ENCODE data around the gene GALNT17.
"Not testable (repeated sequence)": the region's sequence is repeated elsewhere in the genome, so short reads cannot be mapped to it uniquely, and the experiment has no call there.

The GALNT17 gene

DNA sequence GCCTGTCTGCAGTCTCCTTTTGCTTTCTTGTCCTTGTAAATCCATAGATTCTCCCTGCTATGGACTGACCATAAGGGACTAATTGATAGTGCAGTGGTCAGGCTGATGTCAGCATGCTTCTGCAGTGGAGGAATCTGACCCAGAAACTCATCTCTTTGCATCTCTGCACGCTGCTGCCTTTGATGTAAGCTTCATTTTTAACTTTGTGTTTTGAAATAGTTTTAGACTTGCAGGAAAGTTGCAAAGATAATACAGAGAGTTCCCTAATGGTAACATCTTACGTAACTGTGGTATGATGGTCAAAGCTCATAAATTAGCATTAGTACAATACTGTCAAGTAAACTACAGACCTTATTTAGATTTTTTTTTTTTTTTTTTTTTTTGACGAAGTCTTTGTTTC lies 89.6 kb downstream of the GALNT17 start:
- Histone ChIP-seq H3K4me3 (no peak overlapping the region), H3K27ac (no peak overlapping the region)

DNA sequence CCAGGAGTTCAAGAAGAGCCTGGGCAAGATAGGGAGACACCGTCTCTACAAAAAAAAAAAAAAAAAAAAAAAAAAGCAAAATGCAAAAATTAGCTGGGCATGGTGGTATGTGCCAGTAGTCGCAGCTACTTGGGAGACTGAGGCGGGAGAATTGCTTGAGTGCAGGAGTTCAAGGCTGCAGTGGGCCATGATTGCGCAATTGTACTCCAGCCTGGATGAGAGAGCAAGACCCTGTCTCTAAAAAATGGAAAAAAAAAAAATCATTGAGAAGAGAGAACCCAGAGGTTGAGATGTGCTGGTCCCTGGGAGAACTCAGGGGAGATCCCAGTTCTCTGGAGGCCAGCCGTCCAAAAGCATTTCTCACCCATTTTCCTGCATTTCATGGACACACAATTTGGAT lies 95.2 kb downstream of the GALNT17 start:
- H3K4me3 ChIP-seq: no peak overlapping the region
- H3K27ac ChIP-seq: no peak overlapping the region

DNA sequence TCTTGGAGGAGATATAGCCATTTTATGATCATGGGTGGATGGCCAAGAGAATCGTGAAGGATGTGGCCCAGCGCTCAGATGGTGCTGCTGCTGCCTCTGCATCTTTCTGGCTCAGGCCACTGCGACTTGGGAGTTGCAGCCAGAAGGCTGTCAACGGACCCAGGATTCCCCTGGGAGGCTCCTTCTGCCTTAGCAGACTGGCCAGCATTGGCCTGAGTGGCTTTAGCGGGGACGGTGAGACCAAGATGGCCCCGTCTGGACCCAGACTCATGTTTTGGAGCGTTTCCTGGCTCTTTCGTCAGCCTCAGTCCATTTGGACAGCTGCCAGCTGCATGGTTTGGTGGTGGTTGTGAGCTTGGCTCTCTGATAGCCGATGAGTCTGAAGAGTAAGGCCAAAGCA lies 97.2 kb downstream of the GALNT17 start:
- Histone ChIP-seq H3K4me3 (no peak overlapping the region), H3K27ac (no peak overlapping the region)

DNA sequence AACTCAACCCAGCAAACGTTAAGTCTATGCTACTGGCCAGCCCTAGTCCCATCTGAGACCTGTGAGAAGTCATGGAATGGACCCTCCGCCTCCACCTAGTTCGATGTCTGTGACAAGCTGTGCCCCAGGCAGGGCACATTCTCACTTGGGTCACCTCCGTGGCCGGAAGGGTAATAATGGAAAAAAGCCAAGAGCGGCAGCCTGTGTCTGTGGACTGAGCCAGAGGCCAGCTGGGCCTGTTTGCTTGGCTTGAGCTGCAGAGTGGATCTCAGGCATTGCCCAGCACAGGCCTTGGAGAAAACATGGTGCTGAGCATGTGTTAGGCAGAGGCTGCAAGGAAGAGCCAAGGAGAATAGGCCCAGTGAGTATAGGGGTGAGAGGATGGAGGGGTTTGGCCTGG lies 97.8 kb downstream of the GALNT17 start:
- Histone ChIP-seq H3K4me3 (no peak overlapping the region), H3K27ac (no peak overlapping the region)

DNA sequence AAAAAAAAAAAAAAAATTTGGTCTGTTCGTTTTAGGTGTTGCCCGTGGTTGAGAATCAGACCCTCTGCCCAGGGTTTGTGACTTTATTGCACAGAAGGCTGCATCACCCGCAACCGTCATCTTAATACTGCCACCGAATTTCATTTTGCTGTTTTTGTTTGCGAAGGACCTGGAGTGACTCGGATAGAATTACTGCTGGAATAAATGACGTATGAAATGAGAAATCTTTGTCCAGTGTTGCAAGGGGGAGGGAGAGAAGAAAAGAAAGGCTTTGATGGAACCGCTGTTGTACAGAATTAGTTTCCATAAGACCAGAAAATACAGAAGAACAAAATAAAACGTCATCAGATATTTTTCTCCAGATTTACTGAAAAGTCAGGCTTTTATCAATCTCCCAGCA lies 103.3 kb downstream of the GALNT17 start:
- Histone ChIP-seq H3K27ac (no peak overlapping the region), H3K4me3 (no peak overlapping the region)

DNA sequence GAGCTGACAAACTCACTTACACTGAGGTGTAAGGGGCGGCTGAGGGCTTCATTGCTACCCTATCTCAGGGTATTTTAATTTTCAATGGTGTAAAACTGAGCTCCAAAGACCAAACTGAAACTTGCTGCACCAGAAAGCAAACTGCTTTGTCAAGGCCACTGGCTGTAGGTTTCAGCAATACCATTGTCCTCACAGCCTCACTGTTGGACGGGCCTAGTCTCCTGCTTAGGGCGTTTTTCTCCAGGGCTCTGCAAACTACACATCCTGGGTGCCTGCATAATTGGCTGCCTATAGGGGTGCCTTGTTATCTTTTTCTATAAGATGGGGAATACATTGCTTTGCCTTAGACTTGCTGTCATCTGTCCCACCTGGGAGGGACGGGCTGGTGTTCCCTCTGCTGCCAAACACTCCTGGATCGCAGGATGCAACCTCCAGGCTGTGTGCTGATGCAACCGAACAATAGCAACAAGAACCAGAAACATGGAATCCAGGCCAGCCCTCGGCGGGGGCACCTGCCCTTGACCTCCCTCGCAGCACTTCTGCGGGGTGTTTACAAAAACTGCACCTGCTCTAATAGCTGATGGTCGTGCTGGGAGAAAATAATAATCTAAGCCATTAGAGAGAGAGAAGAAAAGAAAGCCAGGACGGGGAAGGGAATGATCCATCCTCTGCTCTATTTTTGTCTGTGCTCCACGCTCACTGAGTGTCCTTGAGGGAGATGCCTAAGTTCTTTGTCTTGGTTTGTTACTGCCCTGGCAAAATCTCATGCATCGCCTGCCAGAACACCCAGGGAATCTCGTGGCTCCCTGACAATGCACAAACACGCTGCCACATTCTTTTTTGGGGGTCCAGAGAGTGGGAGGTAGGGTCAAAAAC lies 104.5 kb downstream of the GALNT17 start:
- H3K27ac ChIP-seq: no peak overlapping the region
- no peak overlapping the region for H3K4me3 ChIP-seq

DNA sequence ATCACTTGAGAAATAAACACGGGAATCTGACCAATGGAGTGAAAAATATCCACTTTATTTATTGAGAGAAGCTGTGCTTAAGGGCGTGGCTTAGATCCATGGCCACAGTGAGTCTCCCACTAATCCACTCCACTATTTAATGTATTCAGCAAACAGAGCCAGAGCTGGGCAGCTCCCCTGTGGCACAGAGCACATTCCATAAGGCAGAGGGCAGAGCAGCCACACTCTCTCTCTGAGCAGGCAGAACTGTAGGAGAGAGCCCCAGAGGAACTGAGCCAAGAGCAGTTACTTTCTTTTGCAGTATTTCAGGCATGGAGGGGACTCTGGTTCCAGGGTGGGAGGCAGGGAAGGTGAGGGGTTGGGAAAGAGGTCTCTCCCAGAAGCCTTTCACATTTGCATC lies 106.0 kb downstream of the GALNT17 start:
- Histone ChIP-seq H3K4me3 (no peak overlapping the region), H3K27ac (no peak overlapping the region)

DNA sequence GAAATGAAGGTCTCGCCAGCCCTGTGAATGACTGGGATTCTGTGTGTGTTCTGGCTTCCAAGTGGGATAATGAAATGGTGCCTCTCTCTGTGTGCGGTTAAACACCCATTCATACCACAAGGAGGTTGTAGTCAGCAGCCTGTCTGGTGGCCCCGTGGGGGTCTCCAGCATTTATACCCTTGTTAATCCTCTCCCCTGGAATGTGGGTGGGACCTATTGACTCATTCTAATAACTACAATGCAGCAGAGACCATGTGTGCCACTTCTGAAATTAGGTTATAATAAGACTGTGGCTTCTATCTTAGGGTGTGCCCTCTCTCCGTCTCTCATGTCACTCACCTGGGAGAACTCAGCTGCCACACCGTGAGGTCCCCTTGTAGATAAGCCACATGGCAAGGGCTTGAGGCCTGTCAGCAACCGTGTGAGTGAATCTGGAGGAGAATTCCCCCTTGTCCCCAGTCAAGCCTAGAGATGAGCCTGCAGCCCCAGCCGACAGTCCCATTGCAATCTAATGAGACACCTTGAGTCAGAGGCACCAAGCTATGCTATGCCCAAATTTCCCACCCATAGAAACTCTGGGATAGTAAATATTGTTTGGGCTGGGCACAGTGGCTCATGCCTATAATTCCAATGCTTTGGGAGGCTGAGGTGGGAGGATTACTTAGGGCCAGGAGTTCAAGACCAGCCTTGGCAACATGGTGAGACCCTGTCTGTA lies 106.8 kb downstream of the GALNT17 start:
- Histone ChIP-seq H3K4me3 (no peak overlapping the region), H3K27ac (no peak overlapping the region)

DNA sequence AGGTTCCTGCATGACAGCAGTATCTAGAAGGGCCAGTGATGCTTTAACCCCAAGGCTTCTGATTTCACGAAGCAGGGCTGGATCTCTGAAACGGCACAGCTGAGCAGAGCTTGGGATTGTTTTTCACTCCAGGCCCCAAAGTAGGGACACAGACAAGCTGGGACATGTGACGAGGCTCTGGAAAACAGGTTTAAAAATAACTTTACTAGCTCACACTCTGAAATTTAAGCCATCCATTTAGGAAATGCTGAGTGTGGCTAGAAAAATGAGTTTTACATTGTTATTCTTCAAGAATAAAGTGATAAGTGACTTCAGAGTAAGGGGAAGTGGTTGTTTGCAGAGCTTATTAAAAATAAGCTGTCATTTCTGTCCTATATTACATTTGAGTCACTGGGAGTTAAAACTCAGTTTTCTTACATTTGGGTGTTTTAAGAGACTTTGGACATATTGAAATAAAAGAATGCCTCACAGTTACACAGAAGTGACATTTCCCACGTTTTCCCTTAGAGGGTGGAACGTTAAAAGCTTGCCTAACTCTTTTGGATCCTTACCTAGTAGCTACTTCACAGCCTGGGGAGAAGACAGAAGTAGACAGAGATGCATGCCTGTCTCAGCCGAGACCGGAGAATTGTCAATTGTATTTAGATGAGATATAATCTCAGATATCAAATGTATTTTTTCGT lies 107.8 kb downstream of the GALNT17 start:
- no peak overlapping the region for H3K4me3 ChIP-seq
- no peak overlapping the region for H3K27ac ChIP-seq

DNA sequence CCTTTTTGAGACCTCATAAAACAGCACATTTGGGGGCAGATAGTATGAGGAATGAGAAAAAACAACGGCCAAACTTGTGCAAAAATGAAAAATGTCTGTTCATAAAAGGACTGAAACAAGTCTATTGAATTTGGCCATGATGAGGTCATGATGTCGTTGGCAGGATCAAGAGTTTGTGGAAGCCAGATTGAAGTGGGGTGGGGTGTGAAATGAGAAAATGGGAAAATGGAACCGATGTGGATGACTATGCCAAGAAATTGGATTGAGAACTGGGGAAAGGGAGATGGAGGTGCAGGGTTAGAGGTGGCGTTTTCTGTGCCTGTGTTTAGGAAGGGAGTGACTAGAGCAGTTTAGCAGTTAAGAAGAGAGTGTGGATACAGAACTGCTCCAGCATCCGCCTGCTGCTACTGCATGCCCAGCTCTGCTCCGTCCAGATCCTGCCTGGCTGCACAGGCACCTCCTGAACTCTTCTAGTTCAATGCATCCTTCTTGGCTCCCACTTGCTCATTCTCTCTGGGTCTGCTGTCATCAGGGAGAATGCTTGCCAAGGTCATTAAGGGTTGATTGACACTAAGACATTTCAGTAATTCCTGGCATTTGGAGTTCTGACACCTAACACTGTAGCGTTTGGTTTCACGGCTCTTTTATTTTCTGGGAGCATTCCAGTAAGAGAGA lies 111.9 kb downstream of the GALNT17 start:
- Histone ChIP-seq H3K4me3 (no peak overlapping the region), H3K27ac (no peak overlapping the region)

DNA sequence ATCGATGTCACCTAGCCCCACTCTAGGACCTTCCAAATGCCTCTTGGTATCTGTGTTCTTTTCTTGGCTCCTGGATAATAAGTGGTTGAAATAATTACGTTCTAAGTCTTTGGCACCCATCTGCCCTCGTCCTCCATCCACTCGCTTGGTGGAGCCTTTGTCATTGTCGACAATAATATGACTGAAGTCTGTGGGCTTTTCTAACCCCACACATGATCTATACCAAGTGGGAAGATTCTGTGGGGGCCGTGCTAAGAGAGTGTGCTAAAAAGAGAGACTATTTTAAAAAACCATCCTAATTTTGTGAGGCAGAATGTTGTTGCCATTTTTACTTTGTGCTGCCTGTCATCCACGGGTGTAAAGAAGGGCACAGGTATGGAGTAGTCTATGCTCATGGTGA lies 113.1 kb downstream of the GALNT17 start:
- Histone ChIP-seq H3K27ac (no peak overlapping the region), H3K4me3 (no peak overlapping the region)

DNA sequence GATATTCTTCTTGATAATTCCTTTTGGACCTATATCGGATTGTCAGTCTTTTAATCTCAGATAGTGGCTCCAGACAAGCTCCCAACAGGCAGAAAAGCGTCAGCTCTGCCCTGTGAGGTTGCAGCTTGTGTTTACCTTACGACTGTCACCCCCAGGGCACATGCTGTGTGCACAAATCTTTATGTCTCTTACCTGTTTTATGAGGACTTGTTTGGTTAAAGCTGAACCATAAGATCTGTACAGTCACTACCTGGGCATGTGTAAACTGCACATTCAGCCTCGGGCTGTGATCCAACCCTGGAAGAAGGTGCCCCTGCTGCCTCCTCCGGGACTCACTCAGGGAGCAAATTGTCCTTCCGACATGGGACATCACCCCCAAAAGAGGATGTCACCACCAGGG lies 119.8 kb downstream of the GALNT17 start:
- no peak overlapping the region for H3K27ac ChIP-seq
- no peak overlapping the region for H3K4me3 ChIP-seq

DNA sequence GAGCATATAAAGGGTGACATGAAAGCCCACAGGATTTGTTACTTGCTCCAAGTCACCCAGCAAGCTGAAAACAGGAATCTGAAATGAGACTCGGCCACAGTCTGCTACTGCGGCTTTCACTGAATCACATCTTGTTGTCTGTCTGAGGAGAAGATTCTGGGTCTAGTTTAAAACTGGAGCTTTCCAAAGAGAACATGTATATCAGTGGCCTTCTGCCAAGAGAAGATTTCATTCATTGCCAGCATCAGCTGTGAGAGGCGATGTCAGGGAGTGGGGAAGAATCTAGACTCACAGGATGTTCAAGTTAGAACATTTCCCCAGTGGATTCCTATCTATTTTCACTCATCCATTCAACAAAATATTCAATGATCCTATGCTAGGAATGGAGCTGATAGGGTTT lies 122.8 kb downstream of the GALNT17 start:
- no peak overlapping the region for H3K27ac ChIP-seq
- no peak overlapping the region for H3K4me3 ChIP-seq

DNA sequence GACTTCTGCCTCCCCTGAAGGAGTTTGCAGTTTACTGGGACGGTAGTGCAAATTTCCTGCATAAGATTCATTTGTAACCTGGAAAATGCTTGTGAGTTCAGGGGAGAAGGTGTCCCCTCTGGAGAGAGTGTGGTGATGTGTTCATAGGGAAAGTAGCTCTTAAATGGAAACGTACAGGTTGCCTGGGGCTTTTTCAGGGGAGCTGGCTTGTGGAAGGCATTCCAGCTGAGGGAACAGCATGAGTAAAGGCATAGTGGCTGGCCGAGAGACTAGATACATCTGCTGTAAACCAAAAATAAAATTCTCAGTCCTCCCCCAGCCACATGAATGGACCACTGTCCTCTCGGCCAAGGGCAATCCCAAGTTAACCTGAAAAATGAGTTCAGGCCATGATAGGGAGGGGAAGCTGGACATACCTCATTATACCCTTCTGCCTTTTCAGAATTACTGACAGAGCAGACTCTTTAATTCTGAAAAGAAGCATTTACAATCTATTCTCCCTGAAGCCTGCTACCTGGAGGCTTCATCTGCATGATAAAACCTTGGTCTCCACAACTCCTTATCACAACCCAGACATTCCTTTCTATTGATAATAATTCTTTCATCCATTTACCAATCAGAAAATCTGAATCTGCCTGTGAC lies 123.7 kb downstream of the GALNT17 start:
- Histone ChIP-seq H3K4me3 (no peak overlapping the region), H3K27ac (no peak overlapping the region)

DNA sequence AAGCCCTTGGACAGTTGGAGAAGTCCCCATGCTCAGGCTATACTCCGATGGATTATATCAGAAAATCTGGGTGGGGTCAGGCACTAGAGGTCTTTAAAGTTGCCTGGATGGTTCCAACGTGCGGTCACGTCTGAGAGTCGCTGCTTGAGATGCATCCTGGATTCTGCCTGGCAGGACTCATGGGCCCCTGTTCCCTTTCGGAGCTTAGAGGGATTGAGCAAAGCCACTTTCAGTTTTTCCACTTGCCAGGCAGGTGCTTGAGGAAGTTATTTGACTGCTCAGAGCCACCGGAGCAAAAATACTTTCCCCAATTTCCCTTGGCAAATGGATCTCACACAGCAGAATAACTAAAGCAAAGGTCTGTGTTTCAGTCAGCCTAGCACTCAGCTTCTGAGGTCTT lies 129.1 kb downstream of the GALNT17 start:
- Histone ChIP-seq H3K27ac (no peak overlapping the region), H3K4me3 (no peak overlapping the region)

DNA sequence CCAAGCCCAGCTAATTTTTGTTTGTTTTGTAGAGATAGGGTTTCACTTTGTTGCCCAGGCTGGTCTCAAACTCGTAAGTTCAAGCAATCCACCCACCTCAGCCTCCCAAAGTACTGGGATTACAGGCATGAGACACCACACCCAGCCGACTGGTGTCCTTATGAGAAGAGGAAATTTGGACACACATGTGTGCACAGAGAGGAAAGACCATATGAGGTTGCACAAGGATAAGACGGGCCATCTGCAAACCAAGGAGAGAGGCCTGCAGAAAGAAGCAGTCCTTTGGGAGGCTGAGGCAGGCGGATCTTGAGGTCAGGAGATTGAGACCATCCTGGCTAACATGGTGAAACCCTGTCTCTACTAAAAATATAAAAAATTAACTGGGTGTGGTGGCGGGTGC lies 130.9 kb downstream of the GALNT17 start:
- not testable (repeated sequence) for H3K4me3 ChIP-seq, H3K27ac ChIP-seq

DNA sequence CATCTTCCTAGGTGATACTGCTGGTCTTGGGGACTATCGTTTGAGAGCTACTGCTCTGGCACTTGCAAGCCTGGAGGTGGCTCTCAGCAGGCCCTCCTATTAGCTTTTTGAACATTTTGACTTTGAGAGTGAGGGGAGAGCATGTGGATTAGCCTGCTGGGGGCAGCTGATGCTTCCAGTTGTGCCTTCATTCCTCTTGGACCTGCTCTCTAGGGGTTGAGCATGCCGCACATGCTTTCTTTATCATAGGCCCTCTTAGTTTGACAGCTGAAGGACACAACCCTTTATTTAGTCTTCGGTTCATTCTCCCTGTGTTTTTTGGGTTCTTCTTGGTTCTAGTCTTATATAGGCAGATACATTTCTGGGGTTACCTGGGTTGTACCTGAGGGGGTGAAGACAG lies 132.1 kb downstream of the GALNT17 start:
- no peak overlapping the region for H3K27ac ChIP-seq
- H3K4me3 ChIP-seq: no peak overlapping the region

DNA sequence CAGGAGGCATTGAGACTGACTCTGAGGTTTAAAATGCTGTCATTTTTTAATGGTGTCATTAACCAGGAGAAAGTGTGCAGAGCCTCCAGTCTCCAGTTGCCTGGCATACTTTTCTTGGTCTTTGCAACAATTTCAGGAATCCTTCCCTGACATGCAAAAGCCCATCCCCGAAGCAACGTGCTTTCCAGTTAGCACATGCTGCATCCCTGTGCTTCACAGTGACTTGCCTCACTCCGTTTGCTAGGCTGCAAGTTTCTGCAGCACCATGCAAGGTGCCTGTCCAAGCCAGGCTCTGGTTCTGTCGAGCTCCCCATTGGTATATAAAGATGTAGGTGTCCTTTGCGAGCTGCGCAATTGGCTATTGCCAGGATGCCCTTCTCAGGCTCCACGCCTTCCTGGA lies 135.0 kb downstream of the GALNT17 start:
- H3K4me3 ChIP-seq: no peak overlapping the region
- H3K27ac ChIP-seq: no peak overlapping the region

DNA sequence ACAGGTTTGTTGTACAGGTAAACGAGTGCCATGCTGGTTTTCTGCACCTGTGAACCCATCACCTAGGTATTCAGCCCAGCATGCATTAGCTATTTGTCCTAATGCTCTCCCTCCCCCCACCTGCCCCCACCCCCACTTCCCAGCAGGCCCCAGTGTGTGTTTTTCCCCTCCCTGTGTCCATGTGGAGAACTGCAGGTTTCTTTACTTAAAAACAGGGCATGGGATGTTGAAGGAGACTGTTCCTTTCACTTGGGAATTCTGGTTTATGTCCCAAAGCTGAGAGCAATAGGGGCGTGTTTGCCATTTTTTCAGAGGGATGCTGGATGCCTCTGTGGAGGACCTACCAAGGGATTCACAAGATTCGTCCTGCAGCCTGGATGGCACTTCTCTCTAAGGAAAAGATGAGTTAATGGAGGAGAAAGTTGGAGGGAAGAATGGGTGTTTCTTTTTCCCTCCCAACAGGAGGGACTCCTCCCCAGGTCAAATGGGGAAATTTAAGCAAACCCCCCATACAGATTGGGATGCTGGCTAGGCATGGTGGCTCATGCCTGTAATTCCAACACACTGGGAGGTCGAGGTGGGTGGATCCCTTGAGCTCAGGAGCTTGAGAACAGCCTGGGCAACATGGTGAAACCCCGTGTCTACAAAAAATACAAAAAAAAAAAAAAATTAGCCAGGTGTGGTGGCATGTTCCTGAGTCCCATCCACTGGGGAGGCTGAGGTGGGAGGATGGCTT lies 136.0 kb downstream of the GALNT17 start:
- H3K4me3 ChIP-seq: no peak overlapping the region
- no peak overlapping the region for H3K27ac ChIP-seq

All from skin epidermis (tissue), 12 donors.